Activated CD8-positive, alpha-beta memory T cell treated with anti-CD3 and anti-CD28 coated beads, Interleukin-2, amount 50 U/mL, for 24 hours (primary cell): ENCODE results near the gene NDUFC2.
"Not testable (repeated sequence)": the region's sequence is repeated elsewhere in the genome, so short reads cannot be mapped to it uniquely, and the experiment has no call there.

ENCODE experiments used
- DNase-seq: peaks from one replicate; pipeline ENCODE4 v3.0.0-alpha.2; 2020; ENCODE audit errors: extremely low read depth

The NDUFC2 gene

DNA sequence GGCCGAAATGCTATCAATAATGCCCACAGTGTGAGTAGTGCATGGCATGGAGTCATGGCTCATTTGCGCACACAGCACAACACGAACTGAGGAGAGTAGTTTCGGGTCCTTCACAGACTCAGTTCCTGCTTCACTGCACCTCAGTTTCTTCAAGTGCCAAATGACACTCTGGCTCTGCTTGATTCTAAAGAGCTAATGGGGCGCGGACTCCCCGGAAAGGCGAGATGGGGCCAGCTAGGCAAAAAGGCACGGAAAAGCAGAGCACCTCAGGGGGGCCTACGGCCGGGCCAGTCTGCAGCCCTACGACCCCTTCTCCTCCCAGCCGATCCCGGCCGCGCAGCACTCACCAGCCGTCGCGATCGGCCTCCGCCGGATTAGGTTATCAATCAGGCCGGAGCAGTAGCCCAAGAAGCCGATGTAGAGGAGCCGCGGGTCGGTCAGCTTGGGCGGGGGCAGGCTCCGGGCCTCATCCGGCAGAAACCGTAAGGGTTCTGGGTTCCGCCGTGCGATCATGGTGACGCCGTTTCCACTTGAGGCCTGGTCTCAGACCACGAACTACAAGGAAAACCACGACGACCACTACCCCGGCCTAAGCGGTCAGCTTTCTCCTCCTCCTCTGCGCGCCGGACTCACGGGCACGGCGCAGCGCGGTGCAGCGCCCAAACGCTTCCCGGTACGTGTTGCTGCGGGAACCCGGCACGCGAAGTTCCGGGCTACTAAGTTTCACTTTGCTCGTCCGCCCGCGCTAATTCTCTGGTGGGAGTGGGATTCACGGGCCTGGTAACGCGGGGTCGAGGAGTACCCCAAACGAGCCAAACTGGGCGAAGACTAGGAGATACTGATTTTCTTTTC, at the start of gene NDUFC2:
NDUFC2 (minus strand) TSS at position 631 of the 852 bp plus-strand sequence; CDS start at position 513, 118 bp downstream.
- no peak for DNase-seq

DNA sequence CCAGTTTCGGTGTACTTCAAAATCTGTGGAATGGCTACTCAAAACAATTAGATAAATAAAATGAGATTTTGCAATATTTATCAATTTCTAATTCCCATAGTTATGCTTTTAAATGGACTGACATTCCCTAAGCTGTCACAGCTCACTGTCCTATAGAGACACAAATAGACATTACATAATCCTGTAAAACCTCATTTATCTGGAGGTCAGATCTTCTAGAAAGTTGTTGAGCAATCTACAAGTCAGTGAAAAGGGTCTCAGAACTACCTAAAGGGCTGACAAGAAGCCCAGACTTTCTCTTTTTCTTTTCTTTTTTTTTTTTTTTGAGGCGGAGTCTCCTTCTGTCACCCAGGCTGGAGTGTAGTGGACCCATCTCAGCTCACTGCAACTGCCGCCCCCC, 47.7 kb upstream of the NDUFC2 start:
- DNase-seq, result no peak

DNA sequence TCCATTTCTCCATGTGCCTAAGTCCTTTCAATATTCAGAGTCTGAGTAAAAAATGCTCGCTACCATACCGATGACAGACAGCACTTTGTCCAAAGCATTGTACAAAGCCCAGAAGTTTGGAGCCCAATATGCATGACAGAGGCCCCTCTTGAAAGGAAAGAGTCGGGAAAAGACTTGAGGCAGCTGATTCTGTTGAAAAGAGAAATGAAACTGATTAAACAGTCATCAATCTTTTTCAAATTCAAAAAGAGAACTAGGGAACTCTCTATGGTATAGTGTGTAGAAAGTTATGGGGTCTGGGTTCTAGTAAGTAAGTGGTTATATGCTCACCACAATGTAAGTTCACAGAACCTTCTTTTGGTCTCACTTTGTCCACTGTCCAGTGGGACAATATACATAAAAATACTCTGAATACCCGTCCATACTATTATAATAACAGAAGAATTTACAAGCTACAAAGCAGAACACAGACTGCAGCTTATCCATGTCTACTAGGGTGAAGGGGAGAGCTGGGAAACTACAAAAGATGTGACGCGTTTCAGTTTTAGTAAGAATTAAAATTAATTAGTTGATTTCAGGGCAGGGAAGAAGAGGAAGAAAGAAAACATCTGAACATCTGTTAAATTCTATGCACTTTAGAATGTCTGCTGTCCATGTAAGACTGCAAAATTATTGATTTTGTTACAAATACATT, 33.1 kb upstream of the NDUFC2 start:
- DNase-seq, result no peak

DNA sequence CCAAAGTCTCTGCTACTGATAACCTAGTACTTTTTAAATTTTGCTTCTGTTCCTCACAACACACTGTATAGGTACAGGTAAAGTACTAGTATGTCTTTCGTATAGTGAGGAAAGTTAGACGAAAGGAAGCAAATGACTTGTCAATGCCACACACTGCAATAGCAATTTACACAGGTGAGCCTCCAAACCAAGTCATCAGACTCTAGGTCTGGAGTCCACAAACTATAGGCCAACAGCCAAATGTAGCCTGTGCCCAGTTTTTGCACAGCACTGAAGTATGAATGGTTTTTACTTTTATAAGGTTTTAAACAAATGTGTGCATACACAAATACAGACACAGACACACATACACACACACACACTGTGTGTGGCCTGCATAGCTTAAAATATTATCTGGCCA, 31.6 kb upstream of the NDUFC2 start:
- DNase-seq, result no peak

DNA sequence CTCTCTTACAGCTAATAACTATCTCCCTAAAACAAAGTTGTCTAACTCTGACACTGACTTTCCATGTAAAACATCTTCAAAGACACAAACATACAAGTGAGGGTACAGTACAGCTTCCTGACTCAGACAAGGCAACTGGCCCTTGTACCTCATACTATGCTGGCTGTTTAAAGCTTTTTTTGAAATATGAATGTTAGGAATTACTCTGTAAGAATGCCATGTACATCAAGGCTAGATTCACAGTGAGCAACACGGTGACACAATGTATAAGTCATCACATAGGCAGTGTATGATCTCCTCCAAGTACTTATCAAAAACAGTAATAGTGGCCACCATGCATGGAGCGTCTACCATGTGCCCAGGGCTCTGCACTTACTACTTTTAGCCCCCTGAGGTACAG, 31.2 kb upstream of the NDUFC2 start:
- no peak for DNase-seq

DNA sequence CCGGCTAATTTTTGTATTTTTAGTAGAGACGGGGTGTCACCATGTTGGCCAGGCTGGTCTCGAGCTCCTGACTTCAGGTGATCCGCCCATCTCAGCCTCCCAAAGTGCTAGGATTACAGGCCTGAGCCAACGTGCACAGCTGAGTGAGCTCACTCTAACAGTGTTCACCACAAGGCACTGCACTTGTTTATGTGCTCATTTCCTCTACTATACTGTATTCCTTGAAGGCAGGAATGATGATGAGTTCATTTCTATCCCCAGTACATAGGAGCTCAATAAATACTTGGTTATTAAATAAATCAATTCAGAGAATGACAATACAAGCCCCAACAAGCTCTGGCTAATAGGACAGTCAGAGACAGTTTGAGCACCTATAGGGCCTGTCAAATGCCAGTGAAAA, 30.7 kb upstream of the NDUFC2 start:
- no peak for DNase-seq

DNA sequence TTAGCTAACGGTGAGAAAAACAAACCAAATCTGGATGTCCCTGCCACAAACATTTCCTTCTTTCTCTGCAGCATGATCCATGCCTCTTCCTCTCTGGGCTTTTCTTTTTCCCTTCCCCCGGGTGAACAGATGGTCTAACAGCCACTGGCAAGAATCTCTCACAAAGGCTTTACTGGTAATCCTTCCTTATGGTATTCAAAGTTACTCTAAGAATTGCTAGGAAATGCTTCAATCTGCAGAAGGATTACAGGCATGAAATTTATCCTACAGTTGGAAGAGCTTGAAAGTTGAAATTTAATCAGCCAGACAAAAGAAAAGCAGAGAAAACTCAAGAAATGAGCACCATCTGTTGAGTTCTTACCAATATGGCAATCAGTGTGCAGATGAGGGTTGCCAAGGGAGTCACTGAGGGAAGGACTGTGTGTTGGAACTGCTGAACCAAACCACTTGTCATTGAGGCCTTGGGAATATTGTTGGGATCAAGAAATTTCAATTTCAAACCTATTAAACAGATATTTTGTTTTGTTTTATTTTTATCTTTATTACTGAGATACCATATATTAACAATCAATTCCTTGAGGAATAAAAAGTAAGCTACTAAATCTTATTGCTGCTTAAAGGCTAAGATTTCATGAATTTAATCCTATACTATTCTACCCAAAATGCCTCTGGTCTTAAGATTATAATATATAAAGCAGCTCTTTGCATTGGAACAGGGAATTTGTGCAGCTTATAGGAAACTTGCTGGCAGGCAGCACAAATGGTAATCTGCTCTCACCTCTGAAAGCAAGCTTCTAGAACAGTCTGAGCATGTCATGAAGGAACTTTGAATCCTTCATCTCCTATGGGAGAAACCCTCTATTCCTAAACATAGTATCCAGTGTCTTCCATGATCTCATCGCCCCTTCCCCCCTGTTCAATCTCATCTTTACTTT, 29.7 kb upstream of the NDUFC2 start:
- DNase-seq, result no peak

DNA sequence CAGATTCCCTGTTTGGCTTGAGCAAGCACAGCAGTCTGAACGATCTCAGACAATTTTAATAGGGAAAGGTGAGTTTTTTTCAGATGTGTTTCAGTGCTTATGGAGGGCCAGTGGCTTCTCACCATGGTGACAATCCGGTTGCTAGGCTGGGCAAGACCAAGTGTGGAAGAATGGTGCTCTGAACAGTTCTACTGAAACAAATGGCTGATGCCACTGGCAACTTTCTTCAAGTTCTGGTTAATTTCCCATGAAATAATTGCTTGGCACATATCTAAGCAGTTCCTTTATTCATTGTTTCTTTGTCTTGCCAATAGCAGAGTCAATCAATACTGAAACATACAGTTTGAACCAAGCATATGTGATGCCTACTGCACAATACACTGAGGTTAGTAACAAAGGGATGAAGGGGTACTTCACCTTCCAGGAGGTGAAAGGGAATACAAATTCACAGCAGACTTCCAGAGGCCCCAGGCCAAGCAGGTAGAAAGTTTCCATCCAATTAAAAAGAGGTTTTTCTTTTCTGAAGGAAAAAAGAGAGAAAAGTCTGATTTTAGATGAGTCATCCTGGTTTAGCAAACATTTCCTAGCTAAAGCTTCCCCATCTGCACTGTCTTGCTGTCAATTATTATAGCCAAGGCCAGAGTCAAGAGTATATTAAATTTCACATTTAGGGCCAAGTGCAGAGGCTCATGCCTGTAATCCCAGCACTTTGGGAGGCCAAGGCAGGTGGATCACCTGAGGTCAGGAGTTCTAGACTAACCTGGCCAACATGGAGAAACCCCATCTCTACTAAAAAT, 21.2 kb upstream of the NDUFC2 start:
- DNase-seq, result no peak

DNA sequence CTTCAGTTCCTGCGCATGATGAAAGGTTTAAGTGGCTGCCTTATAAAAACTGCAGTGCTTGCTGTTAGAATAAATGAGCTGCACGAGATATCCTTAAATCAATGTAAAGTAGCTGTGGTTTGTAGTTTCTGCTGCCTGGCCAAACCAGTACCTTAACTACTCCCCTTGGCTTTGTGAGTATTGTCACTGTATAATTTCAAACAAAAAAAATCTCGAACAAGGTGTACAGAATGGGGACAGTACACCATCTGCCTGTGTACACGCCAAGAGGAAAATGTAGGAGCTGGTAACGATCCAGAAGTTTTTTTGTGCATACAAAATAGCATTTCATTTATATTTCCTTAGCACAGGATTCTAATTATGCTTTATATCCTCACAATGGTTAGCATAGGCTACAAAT, 20.6 kb upstream of the NDUFC2 start:
- no peak for DNase-seq

DNA sequence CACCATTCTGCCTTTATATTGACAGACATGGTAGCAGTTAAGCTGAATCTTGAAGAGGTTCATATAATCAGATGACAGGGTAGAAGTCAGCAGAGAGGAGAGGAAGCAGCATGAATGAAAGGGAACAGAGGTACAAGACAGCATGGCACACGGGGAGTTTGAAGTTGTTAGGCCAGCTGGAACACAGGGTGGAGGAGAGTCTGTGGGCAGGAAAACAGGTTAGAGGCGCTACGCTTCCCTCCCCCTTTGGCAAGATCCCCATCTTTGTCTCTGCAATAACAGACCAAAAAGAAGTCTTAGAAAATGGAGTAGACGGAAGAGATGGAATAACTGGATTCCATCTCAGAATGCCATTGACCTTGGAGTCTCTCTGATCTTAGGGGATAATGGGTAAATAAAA, 20.0 kb upstream of the NDUFC2 start:
- no peak for DNase-seq

DNA sequence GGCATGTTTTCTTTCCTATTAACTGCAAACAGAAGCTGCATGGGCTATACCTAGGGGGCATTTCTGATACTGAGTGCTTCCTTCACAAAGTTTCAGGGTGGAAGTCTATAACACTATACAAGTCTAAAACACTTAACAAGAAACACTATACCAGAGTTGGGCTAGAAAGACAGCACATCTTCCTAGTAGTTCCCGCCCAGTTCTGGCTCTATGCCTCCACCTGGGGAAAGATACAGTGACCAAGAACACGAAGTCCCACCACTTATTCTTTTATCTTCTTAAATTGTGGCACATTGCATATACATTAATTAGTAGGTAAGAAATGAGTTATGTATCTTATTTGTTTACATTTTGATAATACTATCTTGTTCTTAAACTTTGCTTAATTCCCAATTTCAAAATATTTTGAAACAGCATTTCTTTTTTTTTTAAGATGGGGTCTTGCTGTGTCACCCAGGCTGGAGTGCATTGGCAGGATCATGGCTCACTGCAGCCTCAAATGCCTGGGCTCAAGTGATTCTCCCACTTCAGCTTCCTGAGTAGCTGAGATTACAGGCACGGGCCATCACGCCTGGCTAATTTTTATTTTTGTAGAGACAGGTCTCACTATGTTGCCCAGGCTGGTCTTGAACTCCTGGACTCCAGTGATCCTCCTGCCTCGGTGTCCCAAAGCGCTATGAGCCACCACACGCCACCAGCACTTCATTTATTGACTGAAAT, 18.2 kb upstream of the NDUFC2 start:
- no peak for DNase-seq

DNA sequence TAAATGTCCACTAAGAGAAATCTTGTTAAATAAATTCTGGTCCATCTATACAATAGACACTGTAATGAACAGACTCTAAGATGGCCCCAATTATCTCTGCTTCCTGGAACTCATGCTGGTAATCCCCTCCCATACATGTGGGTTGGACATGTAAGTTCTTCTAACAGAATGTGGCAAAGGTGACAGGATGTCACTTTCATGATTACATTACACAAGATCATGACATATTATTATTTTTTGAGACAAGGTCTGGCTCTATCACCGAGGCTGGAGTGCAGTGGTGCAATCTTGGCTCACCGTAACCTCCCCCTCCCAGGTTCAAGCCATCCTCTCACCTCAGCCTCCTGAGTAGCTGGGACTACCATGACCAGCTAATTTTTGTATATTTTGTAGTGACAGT, 14.6 kb upstream of the NDUFC2 start:
- no peak for DNase-seq

DNA sequence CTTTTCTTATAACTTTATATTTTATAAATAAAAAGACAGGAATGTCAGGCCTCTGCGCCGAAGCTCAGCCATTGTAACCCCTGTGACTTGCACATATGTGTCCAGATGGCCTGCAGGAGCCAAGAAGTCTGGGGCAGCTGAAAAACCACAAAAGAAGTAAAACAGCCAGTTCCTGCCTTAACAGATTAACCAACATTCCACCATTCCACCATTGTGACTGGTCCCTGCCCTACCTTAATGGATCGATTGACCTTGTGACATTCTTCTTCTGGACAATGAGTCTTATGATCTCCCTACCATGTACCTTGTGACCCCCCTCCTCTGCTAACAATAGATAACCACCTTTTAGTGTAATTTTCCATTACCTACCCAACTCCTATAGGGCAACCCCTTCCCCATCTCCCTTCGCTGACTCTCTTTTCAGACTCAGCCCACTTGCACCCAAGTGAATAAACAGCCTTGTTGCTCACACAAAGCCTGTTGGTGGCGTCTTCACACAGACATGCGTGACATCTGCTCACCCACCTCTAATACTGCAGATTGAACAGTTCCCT, 6.9 kb upstream of the NDUFC2 start:
- not testable (repeated sequence) for DNase-seq

DNA sequence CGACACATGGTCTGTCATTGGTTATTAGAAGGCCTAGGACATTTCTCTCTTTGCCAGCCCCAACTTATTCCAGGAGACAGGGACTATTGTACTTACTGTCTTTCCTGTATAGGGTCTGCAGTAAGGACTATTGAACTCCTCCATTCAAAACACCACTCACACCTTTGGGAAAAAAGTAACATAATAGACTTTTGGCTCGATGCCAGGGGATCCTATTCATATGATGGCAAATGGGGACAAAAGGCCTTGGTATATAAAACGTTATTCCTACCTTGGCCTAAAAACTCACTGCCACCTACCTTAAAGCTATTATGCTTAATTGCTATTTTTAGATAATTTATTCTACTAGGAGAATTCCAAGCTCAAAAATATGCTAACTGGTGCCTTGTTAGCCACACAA, 6.3 kb upstream of the NDUFC2 start:
- no peak for DNase-seq

DNA sequence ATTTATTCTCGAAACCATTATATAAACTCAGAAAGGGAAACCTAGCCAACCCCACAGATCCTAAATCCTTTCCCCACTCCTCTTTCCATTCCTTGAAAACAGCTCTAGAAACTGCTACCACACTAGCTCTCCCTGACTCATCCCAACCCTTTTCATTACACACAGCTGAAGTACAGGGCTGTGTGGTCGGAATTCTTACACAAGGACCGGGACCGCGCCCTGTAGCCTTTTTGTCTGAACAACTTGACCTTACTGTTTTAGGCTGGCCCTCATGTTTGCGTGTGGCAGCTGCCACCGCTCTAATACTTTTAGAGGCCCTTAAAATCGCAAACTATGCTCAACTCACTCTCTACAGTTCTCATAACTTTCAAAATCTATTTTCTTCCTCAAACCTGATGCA, 4.8 kb upstream of the NDUFC2 start:
- not testable (repeated sequence) for DNase-seq

DNA sequence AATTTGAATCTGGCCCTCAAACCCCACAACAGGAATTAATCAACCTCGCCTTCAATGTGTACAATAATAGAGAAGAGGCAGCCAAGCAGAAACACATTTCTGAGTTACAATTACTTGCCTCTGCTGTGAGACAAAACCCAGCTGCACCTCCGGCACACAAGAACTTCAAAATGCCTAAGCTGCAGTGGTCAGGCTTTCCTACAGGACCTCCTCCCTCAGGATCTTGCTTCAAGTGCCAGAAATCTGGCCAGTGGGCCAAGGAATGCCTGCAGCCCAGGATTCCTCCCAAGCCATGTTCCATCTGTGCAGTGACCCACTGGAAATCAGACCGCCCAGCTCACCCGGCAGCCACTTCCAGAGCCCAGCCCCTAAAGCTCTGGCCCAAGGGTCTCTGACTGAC, 3.4 kb upstream of the NDUFC2 start:
- no peak for DNase-seq

DNA sequence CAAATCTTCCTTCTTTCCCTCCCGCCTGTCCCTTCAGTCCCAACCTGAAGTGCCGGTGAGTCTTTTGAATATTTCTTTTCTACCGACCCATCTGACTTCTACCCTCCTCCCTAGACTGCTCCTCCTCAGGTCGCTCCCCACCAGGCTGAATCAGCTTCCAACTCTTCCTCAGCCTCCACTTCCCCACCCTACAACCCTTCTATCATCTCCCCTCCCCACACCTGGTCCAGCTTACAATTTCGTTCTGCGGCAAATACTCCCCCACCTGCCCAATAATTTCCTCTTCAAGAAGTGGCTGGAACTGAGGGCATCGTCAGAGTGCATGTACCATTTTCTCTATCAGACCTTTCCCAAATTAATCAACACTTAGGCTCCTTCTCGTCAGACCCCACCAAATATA, 2.5 kb upstream of the NDUFC2 start:
- DNase-seq, result no peak

DNA sequence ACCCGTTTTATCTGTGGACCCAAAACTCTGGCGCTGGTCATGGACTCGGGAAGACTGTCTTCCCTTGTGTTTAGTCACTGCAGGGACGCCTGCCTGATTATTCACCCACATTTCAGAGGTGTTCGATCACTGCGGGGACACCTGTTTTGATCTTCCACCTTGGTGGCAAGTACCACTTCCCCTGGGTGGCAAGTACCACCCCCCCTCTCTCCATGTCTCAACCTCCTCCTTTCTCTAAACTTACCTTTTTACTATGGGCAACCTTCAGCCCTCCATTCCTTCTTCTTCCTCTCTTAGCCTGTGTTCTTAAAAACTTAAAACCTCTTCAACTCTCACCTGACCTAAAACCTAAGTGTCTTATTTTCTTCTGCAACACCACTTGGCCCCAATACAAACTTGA, 1.9 kb upstream of the NDUFC2 start:
- DNase-seq, result no peak

DNA sequence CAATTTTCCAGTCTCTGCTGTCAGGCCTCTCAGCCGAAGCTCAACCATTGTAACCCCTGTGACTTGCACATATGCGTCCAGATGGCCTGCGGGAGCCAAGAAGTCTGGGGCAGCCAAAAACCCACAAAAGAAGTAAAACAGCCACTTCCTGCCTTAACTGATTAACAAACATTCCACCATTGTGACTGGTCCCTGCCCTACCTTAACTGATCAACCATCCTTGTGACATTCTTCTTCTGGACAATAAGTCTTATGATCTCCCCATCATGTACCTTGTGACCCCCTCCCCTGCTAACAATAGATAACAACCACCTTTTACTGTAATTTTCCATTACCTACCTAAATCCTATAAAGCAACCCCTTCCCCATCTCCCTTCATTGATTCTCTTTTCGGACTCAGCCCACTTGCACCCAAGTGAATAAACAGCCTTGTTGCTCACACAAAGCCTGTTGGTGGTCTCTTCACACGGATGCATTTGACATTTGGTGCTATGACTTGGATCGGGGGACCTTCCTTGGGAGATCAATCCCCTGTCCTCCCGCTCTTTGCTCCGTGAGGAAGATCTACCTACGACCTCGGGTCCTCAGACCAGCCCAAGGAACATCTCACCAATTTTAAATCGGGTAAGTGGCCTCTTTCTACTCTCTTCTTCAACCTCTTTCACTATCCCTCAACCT, 1.3 kb upstream of the NDUFC2 start:
- DNase-seq, result no peak
